Measurements from ENCODE around the gene INPPL1. TPM values are rescaled to one million over a fixed set of nuclear protein-coding genes. Genes with fewer than 3 reads are reported as not detected.

INPPL1 gene
- total and polyA plus RNA-seq, 2 of the 13 experiments (the other 11 are each of a cell fraction or from before 2014, with no cell fraction given), result 29.1 to 66.9 TPM

DNA sequence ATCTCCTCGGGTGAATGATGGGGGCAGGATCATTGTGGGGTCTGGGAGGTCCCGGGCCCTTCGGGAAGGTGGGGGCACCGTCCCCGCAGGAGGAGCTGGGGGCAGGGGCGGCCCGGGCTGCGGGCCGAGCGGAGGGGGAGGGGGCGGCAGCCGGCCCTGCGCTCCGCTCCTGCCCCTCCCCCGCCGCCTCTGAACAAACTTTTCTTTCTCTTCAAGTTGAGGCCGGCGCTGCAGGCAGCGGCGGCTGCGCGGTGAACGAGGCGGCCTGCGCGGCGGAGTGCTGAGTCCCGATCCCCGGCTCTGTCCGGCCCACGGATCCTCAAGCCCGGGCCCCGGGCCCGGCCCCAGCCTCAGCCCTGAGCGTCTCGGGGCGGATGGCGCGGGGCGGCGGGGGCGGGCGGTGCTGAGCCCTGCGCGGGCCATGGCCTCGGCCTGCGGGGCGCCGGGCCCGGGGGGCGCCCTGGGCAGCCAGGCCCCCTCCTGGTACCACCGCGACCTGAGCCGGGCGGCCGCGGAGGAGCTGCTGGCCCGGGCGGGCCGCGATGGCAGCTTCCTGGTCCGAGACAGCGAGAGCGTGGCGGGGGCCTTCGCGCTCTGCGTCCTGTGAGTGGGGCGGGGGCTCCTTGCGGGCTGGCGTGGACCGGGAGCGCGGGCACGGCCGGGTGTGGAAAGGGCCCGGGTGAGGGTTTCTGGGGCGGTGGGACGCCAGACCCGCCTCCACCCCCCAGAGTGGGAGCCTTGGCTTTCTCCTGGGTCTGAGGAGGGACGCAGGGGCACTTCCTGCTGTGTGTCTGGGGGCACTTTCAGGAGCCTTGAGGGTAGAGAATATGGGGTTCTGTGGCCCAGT is at the start of gene INPPL1 (continued):
- TF ChIP-seq ZNF83 (CRISPR knock-in tag; IDR thresholded peaks at IDR 0.05; ENCODE audit: borderline replicate concordance) (no peak), ZNF138 (CRISPR knock-in tag; IDR thresholded peaks at IDR 0.05; ENCODE audit: low read depth) (no peak), TMF1 (CRISPR knock-in tag; IDR thresholded peaks at IDR 0.05; ENCODE audit: low read depth) (no peak), NKX3-1 (CRISPR knock-in tag; IDR thresholded peaks at IDR 0.05) (no peak), CC2D1A (CRISPR knock-in tag; IDR thresholded peaks at IDR 0.05) (no peak), SYNCRIP (IDR thresholded peaks at IDR 0.05; ENCODE audit: insufficient read depth, low read depth, low read length) (no peak), KLF11 (CRISPR knock-in tag; IDR thresholded peaks at IDR 0.05) (no peak), WIZ (CRISPR knock-in tag; IDR thresholded peaks at IDR 0.05) (no peak), ZZZ3 (CRISPR knock-in tag; IDR thresholded peaks at IDR 0.05; ENCODE audit: borderline replicate concordance) (no peak), FOSL2 (CRISPR knock-in tag; IDR thresholded peaks at IDR 0.05) (no peak), NFE2L1 (CRISPR knock-in tag; IDR thresholded peaks at IDR 0.05; ENCODE audit: borderline replicate concordance) (no peak), PRPF4 (IDR thresholded peaks at IDR 0.05; ENCODE audit: low read depth, low read length, poor library complexity, severe bottlenecking) (peak; percentile 70), KDM6A (CRISPR knock-in tag; IDR thresholded peaks at IDR 0.05; ENCODE audit: low read depth) (no peak), PHB2 (IDR thresholded peaks at IDR 0.05; ENCODE audit: partially characterized antibody) (no peak), ZNF672 (CRISPR knock-in tag; IDR thresholded peaks at IDR 0.05) (no peak), ARHGAP35 (CRISPR knock-in tag; IDR thresholded peaks at IDR 0.05; ENCODE audit: borderline replicate concordance) (no peak)
- TF ChIP-seq, protein P1, sequence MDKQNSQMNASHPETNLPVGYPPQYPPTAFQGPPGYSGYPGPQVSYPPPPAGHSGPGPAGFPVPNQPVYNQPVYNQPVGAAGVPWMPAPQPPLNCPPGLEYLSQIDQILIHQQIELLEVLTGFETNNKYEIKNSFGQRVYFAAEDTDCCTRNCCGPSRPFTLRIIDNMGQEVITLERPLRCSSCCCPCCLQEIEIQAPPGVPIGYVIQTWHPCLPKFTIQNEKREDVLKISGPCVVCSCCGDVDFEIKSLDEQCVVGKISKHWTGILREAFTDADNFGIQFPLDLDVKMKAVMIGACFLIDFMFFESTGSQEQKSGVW (CRISPR knock-in tag; IDR thresholded peaks at IDR 0.05; ENCODE audit: borderline replicate concordance), result no peak
- TF ChIP-seq, protein P2, sequence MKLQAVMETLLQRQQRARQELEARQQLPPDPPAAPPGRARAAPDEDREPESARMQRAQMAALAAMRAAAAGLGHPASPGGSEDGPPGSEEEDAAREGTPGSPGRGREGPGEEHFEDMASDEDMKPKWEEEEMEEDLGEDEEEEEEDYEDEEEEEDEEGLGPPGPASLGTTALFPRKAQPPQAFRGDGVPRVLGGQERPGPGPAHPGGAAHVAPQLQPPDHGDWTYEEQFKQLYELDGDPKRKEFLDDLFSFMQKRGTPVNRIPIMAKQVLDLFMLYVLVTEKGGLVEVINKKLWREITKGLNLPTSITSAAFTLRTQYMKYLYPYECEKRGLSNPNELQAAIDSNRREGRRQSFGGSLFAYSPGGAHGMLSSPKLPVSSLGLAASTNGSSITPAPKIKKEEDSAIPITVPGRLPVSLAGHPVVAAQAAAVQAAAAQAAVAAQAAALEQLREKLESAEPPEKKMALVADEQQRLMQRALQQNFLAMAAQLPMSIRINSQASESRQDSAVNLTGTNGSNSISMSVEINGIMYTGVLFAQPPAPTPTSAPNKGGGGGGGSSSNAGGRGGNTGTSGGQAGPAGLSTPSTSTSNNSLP (IDR thresholded peaks at IDR 0.05; ENCODE audit: low read depth, low read length), result no peak
- TF ChIP-seq, protein P3, sequence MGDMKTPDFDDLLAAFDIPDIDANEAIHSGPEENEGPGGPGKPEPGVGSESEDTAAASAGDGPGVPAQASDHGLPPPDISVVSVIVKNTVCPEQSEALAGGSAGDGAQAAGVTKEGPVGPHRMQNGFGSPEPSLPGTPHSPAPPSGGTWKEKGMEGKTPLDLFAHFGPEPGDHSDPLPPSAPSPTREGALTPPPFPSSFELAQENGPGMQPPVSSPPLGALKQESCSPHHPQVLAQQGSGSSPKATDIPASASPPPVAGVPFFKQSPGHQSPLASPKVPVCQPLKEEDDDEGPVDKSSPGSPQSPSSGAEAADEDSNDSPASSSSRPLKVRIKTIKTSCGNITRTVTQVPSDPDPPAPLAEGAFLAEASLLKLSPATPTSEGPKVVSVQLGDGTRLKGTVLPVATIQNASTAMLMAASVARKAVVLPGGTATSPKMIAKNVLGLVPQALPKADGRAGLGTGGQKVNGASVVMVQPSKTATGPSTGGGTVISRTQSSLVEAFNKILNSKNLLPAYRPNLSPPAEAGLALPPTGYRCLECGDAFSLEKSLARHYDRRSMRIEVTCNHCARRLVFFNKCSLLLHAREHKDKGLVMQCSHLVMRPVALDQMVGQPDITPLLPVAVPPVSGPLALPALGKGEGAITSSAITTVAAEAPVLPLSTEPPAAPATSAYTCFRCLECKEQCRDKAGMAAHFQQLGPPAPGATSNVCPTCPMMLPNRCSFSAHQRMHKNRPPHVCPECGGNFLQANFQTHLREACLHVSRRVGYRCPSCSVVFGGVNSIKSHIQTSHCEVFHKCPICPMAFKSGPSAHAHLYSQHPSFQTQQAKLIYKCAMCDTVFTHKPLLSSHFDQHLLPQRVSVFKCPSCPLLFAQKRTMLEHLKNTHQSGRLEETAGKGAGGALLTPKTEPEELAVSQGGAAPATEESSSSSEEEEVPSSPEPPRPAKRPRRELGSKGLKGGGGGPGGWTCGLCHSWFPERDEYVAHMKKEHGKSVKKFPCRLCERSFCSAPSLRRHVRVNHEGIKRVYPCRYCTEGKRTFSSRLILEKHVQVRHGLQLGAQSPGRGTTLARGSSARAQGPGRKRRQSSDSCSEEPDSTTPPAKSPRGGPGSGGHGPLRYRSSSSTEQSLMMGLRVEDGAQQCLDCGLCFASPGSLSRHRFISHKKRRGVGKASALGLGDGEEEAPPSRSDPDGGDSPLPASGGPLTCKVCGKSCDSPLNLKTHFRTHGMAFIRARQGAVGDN (CRISPR knock-in tag; IDR thresholded peaks at IDR 0.05), result peak; percentile 37
- TF ChIP-seq, protein P4, sequence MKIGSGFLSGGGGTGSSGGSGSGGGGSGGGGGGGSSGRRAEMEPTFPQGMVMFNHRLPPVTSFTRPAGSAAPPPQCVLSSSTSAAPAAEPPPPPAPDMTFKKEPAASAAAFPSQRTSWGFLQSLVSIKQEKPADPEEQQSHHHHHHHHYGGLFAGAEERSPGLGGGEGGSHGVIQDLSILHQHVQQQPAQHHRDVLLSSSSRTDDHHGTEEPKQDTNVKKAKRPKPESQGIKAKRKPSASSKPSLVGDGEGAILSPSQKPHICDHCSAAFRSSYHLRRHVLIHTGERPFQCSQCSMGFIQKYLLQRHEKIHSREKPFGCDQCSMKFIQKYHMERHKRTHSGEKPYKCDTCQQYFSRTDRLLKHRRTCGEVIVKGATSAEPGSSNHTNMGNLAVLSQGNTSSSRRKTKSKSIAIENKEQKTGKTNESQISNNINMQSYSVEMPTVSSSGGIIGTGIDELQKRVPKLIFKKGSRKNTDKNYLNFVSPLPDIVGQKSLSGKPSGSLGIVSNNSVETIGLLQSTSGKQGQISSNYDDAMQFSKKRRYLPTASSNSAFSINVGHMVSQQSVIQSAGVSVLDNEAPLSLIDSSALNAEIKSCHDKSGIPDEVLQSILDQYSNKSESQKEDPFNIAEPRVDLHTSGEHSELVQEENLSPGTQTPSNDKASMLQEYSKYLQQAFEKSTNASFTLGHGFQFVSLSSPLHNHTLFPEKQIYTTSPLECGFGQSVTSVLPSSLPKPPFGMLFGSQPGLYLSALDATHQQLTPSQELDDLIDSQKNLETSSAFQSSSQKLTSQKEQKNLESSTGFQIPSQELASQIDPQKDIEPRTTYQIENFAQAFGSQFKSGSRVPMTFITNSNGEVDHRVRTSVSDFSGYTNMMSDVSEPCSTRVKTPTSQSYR (CRISPR knock-in tag; IDR thresholded peaks at IDR 0.05; ENCODE audit: borderline replicate concordance), result peak; percentile 84; the same call in 1 of the 2 replicates
